K562 (cell line): ENCODE results near the gene HAP1. TPM values are rescaled to one million over a fixed set of nuclear protein-coding genes. Genes with fewer than 3 reads are reported as not detected.

Source experiments
- ATAC-seq: fragments of 200-7000 bp; cut with Tn5 transposase; 3 replicates; pipeline ENCODE4 v1.9.1; 2020; ENCODE audit warnings: moderate library complexity
- BruUV-seq: library from RNA; stranded (reverse); fragments of 400-500 nt; replicated peaks from 2 replicates; lab custom pipeline; 2021; lab: Mats Ljungman, UMichigan
- CTCF ChIA-PET: fragments of 300-600 bp; formaldehyde crosslinking; extraction: SDS; loops from one replicate; lab custom pipeline; 2021; ENCODE audit warnings: low intra/inter-chr PET ratio; lab: Yijun Ruan, JAX
- POLR2A ChIA-PET: fragments of 300-600, 350-650 bp; sonication (Branson Sonifier 250); formaldehyde crosslinking; extraction: SDS; loops from one replicate; lab custom pipeline; 2021; ENCODE audit warnings: antibody characterized with exemption, inconsistent platforms; lab: Yijun Ruan, JAX
- DNase-seq, 4 experiments: peaks; one replicate each; pipeline versions ENCODE4 v3.0.0 to v3.0.0-alpha.2; 2011 to 2018; ENCODE audit warnings: low spot score in 3 of 4, mixed read lengths in 3 of 4; ENCODE audit errors: extremely low read depth in 1 of 4
- FAIRE-seq: peaks from 2 replicates; lab custom pipeline; 2011; peaks lifted over from hg19 to GRCh38; lab: Jason Lieb, UNC
- H2AFZ ChIP-seq: 2 replicates; pipeline ENCODE4 v1.6.0; 2011; ENCODE audit warnings: low read depth, low read length, control low read depth, inconsistent platforms
- H3K27ac ChIP-seq: fragments of 200-600 bp; 3 replicates; pipeline ENCODE4 v1.8.0; 2011; ENCODE audit warnings: low read depth, mild to moderate bottlenecking, control low read depth, inconsistent platforms, low read length, moderate library complexity, mixed read lengths; ENCODE audit errors: extremely low read depth
- H3K27me3 ChIP-seq, 2 experiments: fragments of 300-600 bp in 1 of 2; 2 replicates in 1 of 2; 3 replicates in 1 of 2; pipeline versions ENCODE4 v1.6.0 to v1.8.0; 2011; ENCODE audit warnings: inconsistent platforms in 2 of 2, low read length in 2 of 2, mild to moderate bottlenecking in 1 of 2, mixed read lengths in 1 of 2, moderate library complexity in 1 of 2; ENCODE audit not compliant: control insufficient read depth in 2 of 2, insufficient read depth in 2 of 2
- H3K36me3 ChIP-seq: fragments of 300-600 bp; 3 replicates; pipeline ENCODE4 v1.8.0; 2011; ENCODE audit warnings: mild to moderate bottlenecking, low read length, inconsistent platforms; ENCODE audit not compliant: control insufficient read depth, insufficient read depth
- H3K4me1 ChIP-seq, 2 experiments: fragments of 200-600 bp in 1 of 2; replicated peaks in 1 of 2; 2 replicates in 1 of 2; 3 replicates in 1 of 2; pipeline versions ENCODE4 v1.5.1 to v1.8.0; 2011; ENCODE audit warnings: inconsistent platforms in 2 of 2, low read length in 2 of 2, mild to moderate bottlenecking in 1 of 2, mixed read lengths in 1 of 2, moderate library complexity in 1 of 2; ENCODE audit not compliant: control insufficient read depth in 2 of 2, insufficient read depth in 2 of 2
- H3K4me2 ChIP-seq: 2 replicates; pipeline ENCODE4 v1.6.1; 2011; ENCODE audit warnings: low read length, control low read depth, inconsistent platforms, mixed read lengths; ENCODE audit not compliant: insufficient read depth
- H3K4me3 ChIP-seq: fragments of 200-600 bp; sonication (generic), shearing (Covaris generic); 2 replicates; pipeline ENCODE4 v1.5.1; 2016; ENCODE audit warnings: control low read depth, inconsistent platforms
- H3K79me2 ChIP-seq: fragments of 200-600 bp; 3 replicates; pipeline ENCODE4 v1.8.0; 2011; ENCODE audit warnings: low read length, inconsistent platforms; ENCODE audit not compliant: control insufficient read depth, insufficient read depth
- H3K9ac ChIP-seq, 2 experiments: 2 replicates each; pipeline versions ENCODE4 v1.6.0 to v1.6.1; 2011; ENCODE audit warnings: low read depth in 2 of 2, low read length in 2 of 2, control low read depth in 1 of 2, inconsistent platforms in 1 of 2, mild to moderate bottlenecking in 1 of 2, mixed read lengths in 1 of 2; ENCODE audit not compliant: insufficient read depth in 1 of 2
- H3K9me1 ChIP-seq: one replicate; pipeline ENCODE4 v1.6.0; 2011; ENCODE audit warnings: inconsistent platforms, mild to moderate bottlenecking, low read length, moderate library complexity; ENCODE audit not compliant: control insufficient read depth, insufficient read depth
- H3K9me3 ChIP-seq: replicated peaks from 2 replicates; pipeline ENCODE4 v1.5.1; 2011; ENCODE audit warnings: low read depth, low read length, inconsistent platforms; ENCODE audit not compliant: control insufficient read depth, insufficient read depth
- H4K20me1 ChIP-seq: replicated peaks from 2 replicates; pipeline ENCODE4 v1.6.1; 2011; ENCODE audit warnings: low read length, inconsistent platforms, mixed read lengths; ENCODE audit not compliant: control insufficient read depth, insufficient read depth
- ADNP ChIP-seq: fragments of 200-800 bp; sonication (Bioruptor generic); IDR thresholded peaks from 2 replicates; pipeline ENCODE4 v1.6.1; 2016; ENCODE audit warnings: missing genetic modification characterization, missing compliant biosample characterization
- ARID4B ChIP-seq: sonication (generic); formaldehyde crosslinking; IDR thresholded peaks from 2 replicates; pipeline ENCODE4 v1.8.0; 2022; ENCODE audit warnings: mild to moderate bottlenecking, missing genetic modification reagents
- BCOR ChIP-seq: fragments of 450-650 bp; IDR thresholded peaks from 2 replicates; pipeline ENCODE4 v1.6.1; 2016
- ETV1 ChIP-seq: fragments of 450-650 bp; conservative IDR thresholded peaks from 2 replicates; pipeline ENCODE4 v1.6.1; 2016; ENCODE audit warnings: missing genetic modification characterization, control low read depth, low read depth, missing compliant biosample characterization
- HDAC2 ChIP-seq: fragments of 450-650 bp; IDR thresholded peaks from 2 replicates; pipeline ENCODE4 v1.6.1; 2016; ENCODE audit warnings: mild to moderate bottlenecking
- KDM1A ChIP-seq, 2 experiments: fragments of 450-650 bp; IDR thresholded peaks; 2 replicates each; pipeline ENCODE4 v1.6.1; 2016; ENCODE audit warnings: mild to moderate bottlenecking in 2 of 2
- NFE2L1 ChIP-seq: fragments of 450-650 bp; IDR thresholded peaks from 2 replicates; pipeline ENCODE4 v1.6.1; 2016; ENCODE audit warnings: missing genetic modification characterization, low read depth, mild to moderate bottlenecking, missing compliant biosample characterization, moderate library complexity, borderline replicate concordance
- RBM25 ChIP-seq: fragments of 200-400 bp; formaldehyde crosslinking; IDR thresholded peaks from 2 replicates; pipeline ENCODE4 v1.6.1; 2018; ENCODE audit warnings: low read length, low read depth, moderate library complexity; ENCODE audit not compliant: severe bottlenecking
- RCOR1 ChIP-seq, 2 experiments: IDR thresholded peaks; 2 replicates each; pipeline ENCODE4 v1.6.1; 2012; ENCODE audit warnings: low read depth in 2 of 2, low read length in 2 of 2, borderline replicate concordance in 1 of 2, improper control_type of control experiment in 1 of 2
- ZFP36 ChIP-seq: fragments of 150-350 bp; IDR thresholded peaks from 2 replicates; pipeline ENCODE4 v1.6.1; 2018; ENCODE audit warnings: low read length, low read depth; ENCODE audit not compliant: partially characterized antibody
- ZNF224 ChIP-seq: sonication (generic); formaldehyde crosslinking; IDR thresholded peaks from 2 replicates; pipeline ENCODE4 v1.8.0; 2022; ENCODE audit warnings: mild to moderate bottlenecking, missing genetic modification reagents
- WGBS: fragments of 100-300 bp; shearing (Covaris generic); methylation state at CpG from one replicate; pipeline ENCODE4 v1.1.6; 2016; ENCODE audit warnings: low coverage, mixed read lengths; ENCODE audit not compliant: insufficient coverage; ENCODE audit errors: missing lambda C conversion rate; 5-methylcytosine and 5-hydroxymethylcytosine counted together
- in situ Hi-C: fragments of 300-500 bp; cut with MboI; formaldehyde crosslinking; loops from 4 replicates; pipeline ENCODE4 v1.15.0; 2018; ENCODE audit warnings: inconsistent platforms, mixed read lengths
- intact Hi-C: fragments of 100-400 bp; cut with micrococcal nuclease; formaldehyde crosslinking; loops from 2 replicates; pipeline ENCODE4 v1.14.2; 2022
- polyA plus RNA-seq, 8 experiments: library from polyadenylated mRNA; depleted of rRNA in 4 of 8; stranded (reverse) in 5 of 8; unstranded in 3 of 8; fragments of >200 nt; fragmentation: Nextera tagmentation in 2 of 8; fragmentation: Illumina TruSeq in 1 of 8; extraction: Ambion mirVana in 2 of 8; extraction: Trizol in 1 of 8; gene quantifications; 2 replicates each; pipeline versions ENCODE4 v1.2.1 to v1.2.3, GENCODE V29; 2011 to 2014; ENCODE audit warnings: inconsistent platforms in 1 of 8, missing spikeins in 1 of 8
- total RNA-seq, 7 experiments: library from RNA; depleted of rRNA in 6 of 7; stranded (reverse); fragments of >200 nt in 6 of 7; fragmentation: Illumina TruSeq in 2 of 7; extraction: Trizol in 2 of 7; gene quantifications; 2 replicates each; pipeline versions ENCODE4 v1.2.1 to v1.2.3, GENCODE V29; 2011 to 2021; ENCODE audit warnings: low replicate concordance in 1 of 7

The HAP1 gene
- total and polyA plus RNA-seq, 9 of the 15 experiments (the other 6 are each of a cell fraction or from before 2014, with no cell fraction given), result under 0.01 to 0.09 (median 0.04) TPM; not detected in 6

- intact Hi-C loops, result no loop called here
- H4K20me1 ChIP-seq, result no peaks in the 10 kb centered on the region; the same call in 1 of the 2 replicates
- H3K9me3 ChIP-seq, result no peaks in the 10 kb centered on the region
- H3K4me1 ChIP-seq, result peaks cover 4 to 11% of the 10 kb centered on the region in 2 experiments; a peak in 4 of 5 replicates
- H3K27me3 ChIP-seq, result peaks cover 12 to 23% of the 10 kb centered on the region in 2 experiments
- no peaks in the 10 kb centered on the region for H3K79me2 ChIP-seq
- ATAC-seq (no peak), FAIRE-seq (no peak), DNase-seq (no peak)
- no peak overlapping the region for H3K4me3 ChIP-seq
- H3K4me2 ChIP-seq, result no peak overlapping the region
- POLR2A ChIA-PET, result interaction anchor here (0.8 kb wide), 1 partner anchor 62 kb away, joined by 3 read pairs; no protein-coding TSS in a partner anchor
- H3K9ac ChIP-seq, result no peak overlapping the region
- WGBS, result 42% methylated on average over 5 of the region's 5 CpGs
- no peak overlapping the region for H2AFZ ChIP-seq
- H3K36me3 ChIP-seq, result no peaks in the 10 kb centered on the region
- in situ Hi-C loops, result loop anchor here (25.0 kb wide), 1 partner anchor 372 kb away; the partner anchor contains the start of genes DHX58, HSPB9 and KAT2A
- TF ChIP-seq NFE2L1 (no peak), BCOR (peak; percentile 83), RBM25 (peak; percentile 98), RCOR1 (IDR thresholded peaks at IDR 0.05; ENCODE audit: borderline replicate concordance in 1 of 2, low read depth in 2 of 2, low read length in 2 of 2) (0 out of 4 replicates have a peak, but pooled peaks of 1 of the 2 experiments have one; percentile 30), HDAC2 (peak; percentile 55; the same call in 1 of the 2 replicates), ETV1 (tag) (0 out of 2 replicates have a peak, but pooled peaks have one; percentile 24), KDM1A (IDR thresholded peaks at IDR 0.05) (peak; percentile 40 to 61; a peak in 3 of 4 replicates), ZNF224 (CRISPR knock-in tag) (no peak), ZFP36 (peak; percentile 89), ADNP (0 out of 2 replicates have a peak, but pooled peaks have one; percentile 27), ARID4B (no peak)
- CTCF ChIA-PET, result interaction anchor here (0.6 to 1.1 kb wide), 3 partner anchors 61 to 327 kb away, joined by 3 to 4 read pairs (median 3); no protein-coding TSS in a partner anchor
- H3K9me1 ChIP-seq, result no peaks in the 10 kb centered on the region
- no peak overlapping the region for H3K27ac ChIP-seq
- BruUV-seq, result no TSS peak
Measured at GRCh38 chr17:41740506-41740905, 6.1 kb upstream of the HAP1 start.
